GM06990 (cell line): ENCODE measurements around the gene OVAAL.

Source experiments
- DNase-seq: peaks from one replicate; pipeline ENCODE4 v3.0.0-alpha.2; 2011; ENCODE audit not compliant: insufficient read length; ENCODE audit errors: extremely low read depth
- H3K27me3 ChIP-seq: replicated peaks from 2 replicates; pipeline ENCODE4 v1.6.0; 2011; ENCODE audit warnings: low read length; ENCODE audit not compliant: control insufficient read depth, insufficient read depth
- H3K36me3 ChIP-seq: 2 replicates; pipeline ENCODE4 v1.5.1; 2011; ENCODE audit warnings: low read length; ENCODE audit not compliant: control insufficient read depth, insufficient read depth
- H3K4me3 ChIP-seq: replicated peaks from 2 replicates; pipeline ENCODE4 v1.5.1; 2011; ENCODE audit warnings: low read depth, mild to moderate bottlenecking, control low read depth, low read length
- CTCF ChIP-seq: IDR thresholded peaks from 2 replicates; pipeline ENCODE4 v1.5.1; 2011; ENCODE audit warnings: low read length, control low read depth, mild to moderate bottlenecking, inconsistent platforms; ENCODE audit not compliant: insufficient read depth, poor library complexity, severe bottlenecking

Gene OVAAL

DNA sequence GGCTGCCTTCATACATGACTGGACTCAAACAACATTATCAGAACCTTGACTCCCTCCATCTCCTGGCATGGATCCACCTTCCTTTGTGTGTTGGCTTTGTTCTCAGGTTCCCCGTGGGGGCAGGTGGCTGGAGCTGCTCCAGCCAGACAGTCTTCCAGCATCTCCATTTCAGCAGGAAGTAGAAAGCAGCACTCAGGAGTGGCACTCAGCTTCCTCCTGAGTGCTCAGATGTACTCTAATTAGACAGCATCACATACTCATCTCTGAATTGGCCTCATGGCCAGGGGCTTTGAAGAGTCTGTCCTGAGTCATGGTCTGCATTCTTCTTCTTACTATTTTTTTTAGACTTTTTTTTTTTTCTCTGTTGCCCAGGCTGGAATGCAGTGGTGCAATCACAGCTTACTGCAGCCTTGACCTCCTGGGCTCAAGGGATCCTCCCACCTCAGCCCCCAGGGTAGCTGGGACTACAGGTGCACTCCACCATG is 27.9 kb downstream of the OVAAL start:
- Histone ChIP-seq H3K27me3 (no peaks in the 10 kb centered on the region; the same call in 1 of the 2 replicates), H3K4me3 (no peak overlapping the region), H3K36me3 (no peaks in the 10 kb centered on the region)
- DNase-seq: no peak
- TF ChIP-seq CTCF: no peak

DNA sequence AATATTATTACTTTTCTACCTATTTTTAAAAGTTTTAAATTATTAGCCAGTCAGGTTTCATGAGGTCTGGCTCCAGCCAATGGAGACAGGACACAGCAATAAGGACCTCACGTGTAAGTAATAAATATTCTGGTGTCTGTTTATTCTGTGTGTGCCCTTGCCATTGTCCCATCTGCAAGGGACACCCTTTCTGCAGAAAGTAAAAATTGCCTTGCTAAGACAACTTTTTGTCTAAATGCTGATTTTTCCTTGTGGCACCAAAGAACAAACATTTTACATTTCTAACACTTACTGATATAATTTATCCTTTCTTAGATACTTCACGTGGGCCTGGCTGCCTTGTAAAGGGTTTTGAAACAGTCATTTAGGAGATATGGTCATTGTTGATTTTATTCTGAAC is 29.4 kb downstream of the OVAAL start:
- Histone ChIP-seq H3K36me3 (no peaks in the 10 kb centered on the region), H3K4me3 (no peak overlapping the region), H3K27me3 (no peaks in the 10 kb centered on the region; the same call in 1 of the 2 replicates)
- TF ChIP-seq CTCF: no peak
- no peak for DNase-seq

DNA sequence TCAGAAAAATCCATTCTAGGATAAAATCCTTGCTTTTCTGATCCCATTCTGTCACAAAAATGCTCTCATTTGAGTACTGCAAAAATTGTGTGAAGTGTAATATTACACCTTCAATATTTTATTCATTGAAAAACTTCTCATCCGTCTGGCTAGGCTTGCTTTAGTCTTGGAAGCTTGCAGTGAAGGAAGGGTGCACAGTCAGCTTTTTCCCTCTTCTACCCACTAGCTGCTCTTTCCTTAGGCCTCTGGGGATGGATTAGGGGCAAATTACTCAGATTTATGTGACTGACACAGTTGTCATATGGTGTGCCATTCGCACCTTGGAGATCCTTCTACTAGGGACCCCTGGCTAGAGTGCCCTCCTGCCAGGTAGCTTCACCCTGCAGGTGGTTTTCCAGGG is 32.1 kb downstream of the OVAAL start:
- DNase-seq: no peak
- H3K27me3 ChIP-seq: no peaks in the 10 kb centered on the region; the same call in 1 of the 2 replicates
- no peak overlapping the region for H3K4me3 ChIP-seq
- H3K36me3 ChIP-seq: no peaks in the 10 kb centered on the region
- TF ChIP-seq CTCF: no peak

DNA sequence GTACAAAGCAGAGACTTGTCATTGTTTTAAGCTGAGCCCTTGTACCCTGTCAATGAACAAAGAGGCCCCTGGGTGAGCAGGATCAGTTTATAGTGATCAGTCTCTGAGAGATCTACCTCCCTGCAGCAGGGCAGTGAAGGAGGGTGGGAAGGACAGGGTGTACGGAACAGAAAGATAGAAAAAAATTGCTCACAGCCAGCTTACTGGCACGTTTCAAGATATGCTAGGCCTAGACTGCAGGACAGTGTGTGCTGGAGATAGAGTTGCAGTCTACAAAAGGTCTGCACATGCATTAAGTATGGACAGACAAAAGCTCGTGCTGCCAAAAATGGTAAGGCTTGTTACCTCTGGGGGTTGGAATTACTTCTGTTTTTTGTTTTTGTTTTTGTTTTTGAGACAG is 34.6 kb downstream of the OVAAL start:
- no peak overlapping the region for H3K4me3 ChIP-seq
- TF ChIP-seq CTCF: no peak
- DNase-seq: no peak
- H3K36me3 ChIP-seq: no peaks in the 10 kb centered on the region
- H3K27me3 ChIP-seq: no peaks in the 10 kb centered on the region; the same call in 1 of the 2 replicates

DNA sequence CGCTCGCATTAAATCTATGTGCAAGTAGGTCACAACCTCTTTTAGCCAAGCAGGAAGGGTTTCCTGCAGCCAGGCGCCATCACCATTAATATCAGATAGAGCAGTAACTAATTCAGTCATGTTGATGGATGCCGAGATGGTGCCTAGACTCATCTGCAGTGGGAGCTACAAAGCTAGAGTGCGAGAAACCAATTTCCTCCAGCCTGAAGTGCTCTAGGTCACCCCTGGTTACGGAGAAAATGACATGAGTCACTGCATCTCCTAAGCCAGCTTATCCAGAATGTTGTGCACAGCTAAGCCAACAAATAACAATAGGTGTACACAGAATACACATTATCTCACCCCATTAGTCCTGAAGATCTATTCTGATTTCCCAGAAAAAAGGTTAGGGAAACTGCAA is 36.0 kb downstream of the OVAAL start:
- no peak for TF ChIP-seq CTCF
- no peak for DNase-seq
- Histone ChIP-seq H3K36me3 (no peaks in the 10 kb centered on the region), H3K4me3 (no peak overlapping the region), H3K27me3 (no peaks in the 10 kb centered on the region; the same call in 1 of the 2 replicates)

- no peak for TF ChIP-seq CTCF
- DNase-seq: no peak
- H3K4me3 ChIP-seq: no peak overlapping the region
- H3K36me3 ChIP-seq: no peaks in the 10 kb centered on the region
- no peaks in the 10 kb centered on the region for H3K27me3 ChIP-seq
Measured at GRCh38 chr1:180595966-180596365, 37.2 kb downstream of the OVAAL start.
